ENCODE results near the gene CDCA5. TPM values are rescaled to one million over a fixed set of nuclear protein-coding genes. Genes with fewer than 3 reads are reported as not detected.

CDCA5 gene
- total RNA-seq, 1 experiment from 2014 or later, result 119 TPM

- POLR2A ChIA-PET (ENCODE audit: low non-redundant PET), result no interaction called here
- H3K4me1 ChIP-seq (ENCODE audit: insufficient read depth, low read length, poor library complexity, severe bottlenecking), result no peaks in the 10 kb centered on the region
- H3K4me3 ChIP-seq (ENCODE audit: low read depth, low read length, poor library complexity, severe bottlenecking), result no peak overlapping the region
- no TSS peak for BruUV-seq (replicated peaks)
- intact Hi-C loops (cut with micrococcal nuclease; ENCODE audit: unreplicated experiment), result no loop called here
- no peaks in the 10 kb centered on the region for H3K27me3 ChIP-seq (replicated peaks; ENCODE audit: insufficient read depth, low read depth, low read length, poor library complexity)
- TF ChIP-seq EZH2 (IDR thresholded peaks at IDR 0.05; ENCODE audit: borderline replicate concordance, low read depth, low read length, poor library complexity, severe bottlenecking), result no peak
- TF ChIP-seq CTCF (conservative IDR thresholded peaks at IDR 0.05; ENCODE audit: low read depth, low read length), result no peak
- H3K27ac ChIP-seq (ENCODE audit: low read depth, low read length, poor library complexity, severe bottlenecking), result no peak overlapping the region
- no peaks in the 10 kb centered on the region for H3K9me3 ChIP-seq (ENCODE audit: low read depth, low read length, poor library complexity, severe bottlenecking)
- no peak for DNase-seq (ENCODE audit: low spot score)
- no peaks in the 10 kb centered on the region for H3K36me3 ChIP-seq (ENCODE audit: insufficient read depth, low read length, poor library complexity, severe bottlenecking)
- CTCF ChIA-PET, result no interaction called here
These were observed 49.4 kb downstream of the CDCA5 start for GRCh38 chr11:65034423-65034822.

- no peak overlapping the region for H3K27ac ChIP-seq (ENCODE audit: low read depth, low read length, poor library complexity, severe bottlenecking)
- intact Hi-C loops (cut with micrococcal nuclease; ENCODE audit: unreplicated experiment), result no loop called here
- TF ChIP-seq EZH2 (IDR thresholded peaks at IDR 0.05; ENCODE audit: borderline replicate concordance, low read depth, low read length, poor library complexity, severe bottlenecking), result no peak
- no peak for TF ChIP-seq CTCF (conservative IDR thresholded peaks at IDR 0.05; ENCODE audit: low read depth, low read length)
- no peak for DNase-seq (ENCODE audit: low spot score)
- no peaks in the 10 kb centered on the region for H3K27me3 ChIP-seq (replicated peaks; ENCODE audit: insufficient read depth, low read depth, low read length, poor library complexity)
- POLR2A ChIA-PET (ENCODE audit: low non-redundant PET), result no interaction called here
- H3K9me3 ChIP-seq (ENCODE audit: low read depth, low read length, poor library complexity, severe bottlenecking), result no peaks in the 10 kb centered on the region
- peaks cover 8% of the 10 kb centered on the region for H3K4me1 ChIP-seq (ENCODE audit: insufficient read depth, low read length, poor library complexity, severe bottlenecking)
- CTCF ChIA-PET, result no interaction called here
- H3K36me3 ChIP-seq (ENCODE audit: insufficient read depth, low read length, poor library complexity, severe bottlenecking), result no peaks in the 10 kb centered on the region
- H3K4me3 ChIP-seq (ENCODE audit: low read depth, low read length, poor library complexity, severe bottlenecking), result no peak overlapping the region
- no TSS peak for BruUV-seq (replicated peaks)
These were observed 51.6 kb downstream of the CDCA5 start for GRCh38 chr11:65032216-65032615.

Small RNAs within 50 kb of the gene (microRNA-seq; reads per million reads assigned to microRNA genes)
- 3.0 reads per million, percentile 6 among the genes with 10 or more reads in this experiment for gene MIR6751

Other genes with a start within 250 kb of the CDCA5 start
- 4.6 and 6.6 TPM in 2 replicates for gene CDC42BPG, start 239.4 kb downstream of the CDCA5 start, total RNA-seq (2021)
- 53.3 and 63.1 TPM in 2 replicates for gene EHD1, start 205.4 kb downstream of the CDCA5 start, total RNA-seq (2021)
- gene ATG2A, start 166.8 kb downstream of the CDCA5 start, total RNA-seq (2021), result 28.6 and 29.6 TPM in 2 replicates
- gene PPP2R5B, start 159.4 kb downstream of the CDCA5 start, total RNA-seq (2021), result 16.1 and 17.2 TPM in 2 replicates
- gene GPHA2, start 148.1 kb downstream of the CDCA5 start, total RNA-seq (2021), result not detected in 2 replicates
- gene MAJIN, start 111.9 kb downstream of the CDCA5 start, total RNA-seq (2021), result not detected in 2 replicates
- gene BATF2, start 87.1 kb downstream of the CDCA5 start, total RNA-seq (2021), result not detected in 2 replicates
- 98.9 and 110 TPM in 2 replicates for gene ARL2, start 69.9 kb downstream of the CDCA5 start, total RNA-seq (2021)
- 28.3 and 34.7 TPM in 2 replicates for gene SNX15, start 56.6 kb downstream of the CDCA5 start, total RNA-seq (2021)
- gene SAC3D1, start 42.8 kb downstream of the CDCA5 start, total RNA-seq (2021), result 41.9 and 43.9 TPM in 2 replicates
- gene NAALADL1, start 25.5 kb downstream of the CDCA5 start, total RNA-seq (2021), result 0.50 TPM in 1 of 2 replicates, not detected in the other
- gene ZFPL1, start 182 bp upstream of the CDCA5 start, total RNA-seq (2021), result 45.9 and 46.6 TPM in 2 replicates
- gene VPS51, start 12.2 kb upstream of the CDCA5 start, total RNA-seq (2021), result 125 and 140 TPM in 2 replicates
- 37.8 and 50.5 TPM in 2 replicates for gene TM7SF2, start 27.8 kb upstream of the CDCA5 start, total RNA-seq (2021)
- 22.3 and 27.4 TPM in 2 replicates for gene ZNHIT2, start 33.7 kb upstream of the CDCA5 start, total RNA-seq (2021)
- gene FAU, start 38.1 kb upstream of the CDCA5 start, total RNA-seq (2021), result 920 and 956 TPM in 2 replicates
- gene MRPL49, start 38.3 kb upstream of the CDCA5 start, total RNA-seq (2021), result 90.2 and 91.0 TPM in 2 replicates
- 47.6 and 48.5 TPM in 2 replicates for gene SYVN1, start 50.5 kb upstream of the CDCA5 start, total RNA-seq (2021)
- not detected in 2 replicates for gene SPDYC, start 86.2 kb upstream of the CDCA5 start, total RNA-seq (2021)
- 79.9 and 91.9 TPM in 2 replicates for gene CAPN1, start 97.9 kb upstream of the CDCA5 start, total RNA-seq (2021)
- gene POLA2, start 177.9 kb upstream of the CDCA5 start, total RNA-seq (2021), result 92.4 TPM in 2 replicates
- 4.8 and 5.4 TPM in 2 replicates for gene CDC42EP2, start 230.8 kb upstream of the CDCA5 start, total RNA-seq (2021)
- 125 and 149 TPM in 2 replicates for gene DPF2, start 249.8 kb upstream of the CDCA5 start, total RNA-seq (2021)